ENCODE measurements around the gene ROBO1. TPM values are rescaled to one million over a fixed set of nuclear protein-coding genes. Genes with fewer than 3 reads are reported as not detected.

The ROBO1 gene
- total and polyA plus RNA-seq, 12 donors: 6.4 to 144 (median 43.9) TPM

DNA sequence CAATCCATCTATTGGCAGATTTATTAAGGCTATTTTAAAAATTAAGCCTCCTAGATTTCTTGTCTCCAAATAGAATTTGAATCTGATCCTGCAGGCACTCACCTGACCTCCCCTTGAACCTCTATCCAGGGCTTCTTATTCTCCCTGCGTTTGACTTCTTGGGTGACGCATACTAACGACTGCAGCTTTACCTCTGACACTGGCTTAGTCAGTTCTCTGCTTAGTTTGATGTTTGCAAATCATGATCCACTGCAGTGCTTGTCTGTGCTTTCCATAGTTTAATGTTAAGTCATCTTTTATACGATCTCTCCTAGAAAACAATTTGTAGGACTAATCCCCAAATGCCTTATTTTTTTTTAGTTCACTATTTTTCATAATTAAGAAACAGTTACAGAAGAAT is 233.1 kb downstream of the ROBO1 start:
- H3K9me3 ChIP-seq (replicated peaks in 1 of 3): no peaks in the 10 kb centered on the region
- intact Hi-C loops (cut with DNase I): no loop called here
- TF ChIP-seq, protein P1, sequence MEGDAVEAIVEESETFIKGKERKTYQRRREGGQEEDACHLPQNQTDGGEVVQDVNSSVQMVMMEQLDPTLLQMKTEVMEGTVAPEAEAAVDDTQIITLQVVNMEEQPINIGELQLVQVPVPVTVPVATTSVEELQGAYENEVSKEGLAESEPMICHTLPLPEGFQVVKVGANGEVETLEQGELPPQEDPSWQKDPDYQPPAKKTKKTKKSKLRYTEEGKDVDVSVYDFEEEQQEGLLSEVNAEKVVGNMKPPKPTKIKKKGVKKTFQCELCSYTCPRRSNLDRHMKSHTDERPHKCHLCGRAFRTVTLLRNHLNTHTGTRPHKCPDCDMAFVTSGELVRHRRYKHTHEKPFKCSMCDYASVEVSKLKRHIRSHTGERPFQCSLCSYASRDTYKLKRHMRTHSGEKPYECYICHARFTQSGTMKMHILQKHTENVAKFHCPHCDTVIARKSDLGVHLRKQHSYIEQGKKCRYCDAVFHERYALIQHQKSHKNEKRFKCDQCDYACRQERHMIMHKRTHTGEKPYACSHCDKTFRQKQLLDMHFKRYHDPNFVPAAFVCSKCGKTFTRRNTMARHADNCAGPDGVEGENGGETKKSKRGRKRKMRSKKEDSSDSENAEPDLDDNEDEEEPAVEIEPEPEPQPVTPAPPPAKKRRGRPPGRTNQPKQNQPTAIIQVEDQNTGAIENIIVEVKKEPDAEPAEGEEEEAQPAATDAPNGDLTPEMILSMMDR (IDR thresholded peaks at IDR 0.05): no peak
- TF ChIP-seq POLR2A (IDR thresholded peaks at IDR 0.05): no peak
- H3K36me3 ChIP-seq (replicated peaks in 1 of 2): no peaks in the 10 kb centered on the region
- H3K27ac ChIP-seq: no peak overlapping the region
- DNase-seq: no peak
- WGBS, 4 donors: 43 to 58% (median 50%) methylated on average over 4 of the region's 4 CpGs
- H3K4me1 ChIP-seq (replicated peaks in 1 of 2): no peaks in the 10 kb centered on the region
- no peaks in the 10 kb centered on the region for H3K27me3 ChIP-seq
- H3K4me3 ChIP-seq: no peak overlapping the region

DNA sequence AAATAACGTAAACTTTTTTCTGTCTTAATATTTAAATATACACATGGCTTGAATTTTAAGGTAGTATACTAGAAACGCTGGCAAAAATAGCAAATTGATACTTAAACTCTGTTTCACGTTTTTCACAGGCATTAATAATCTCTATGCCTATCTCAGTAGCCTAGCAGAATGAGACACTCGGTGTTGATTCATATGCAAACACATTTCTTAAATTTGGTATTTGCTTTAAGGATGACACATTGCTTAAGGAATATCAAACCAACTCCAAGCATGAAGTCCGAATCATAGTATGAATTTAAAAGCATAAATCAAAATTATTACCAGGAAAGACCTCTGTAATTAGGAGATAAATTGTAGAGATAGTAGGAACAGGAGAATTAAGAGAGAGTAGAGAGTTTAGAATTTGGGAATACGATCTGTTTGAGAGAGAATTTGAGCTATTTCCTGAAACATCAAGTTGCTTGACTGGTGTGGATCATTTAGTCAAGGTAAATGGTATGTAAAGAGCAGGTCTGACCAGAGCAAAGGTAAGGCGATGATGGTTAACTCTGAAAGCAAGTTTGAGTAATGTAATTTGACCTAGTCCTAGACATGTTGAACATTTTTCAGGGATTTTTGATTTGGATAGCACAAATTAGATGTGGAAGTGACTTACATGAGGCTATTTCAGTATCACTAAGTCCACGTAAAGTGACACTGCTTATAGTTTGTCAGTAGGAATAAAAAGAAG is 236.1 kb downstream of the ROBO1 start:
- WGBS, 4 donors: 57 to 80% (median 70%) methylated on average over 8 of the region's 8 CpGs
- Histone ChIP-seq H3K27ac (no peak overlapping the region), H3K4me3 (no peak overlapping the region), H3K9me3 (replicated peaks in 1 of 3) (no peaks in the 10 kb centered on the region), H3K27me3 (no peaks in the 10 kb centered on the region), H3K4me1 (replicated peaks in 1 of 2) (no peaks in the 10 kb centered on the region), H3K36me3 (replicated peaks in 1 of 2) (no peaks in the 10 kb centered on the region)
- DNase-seq: no peak
- TF ChIP-seq, protein P1 (IDR thresholded peaks at IDR 0.05): no peak
- TF ChIP-seq POLR2A (IDR thresholded peaks at IDR 0.05): no peak
- intact Hi-C loops (cut with DNase I): no loop called here

DNA sequence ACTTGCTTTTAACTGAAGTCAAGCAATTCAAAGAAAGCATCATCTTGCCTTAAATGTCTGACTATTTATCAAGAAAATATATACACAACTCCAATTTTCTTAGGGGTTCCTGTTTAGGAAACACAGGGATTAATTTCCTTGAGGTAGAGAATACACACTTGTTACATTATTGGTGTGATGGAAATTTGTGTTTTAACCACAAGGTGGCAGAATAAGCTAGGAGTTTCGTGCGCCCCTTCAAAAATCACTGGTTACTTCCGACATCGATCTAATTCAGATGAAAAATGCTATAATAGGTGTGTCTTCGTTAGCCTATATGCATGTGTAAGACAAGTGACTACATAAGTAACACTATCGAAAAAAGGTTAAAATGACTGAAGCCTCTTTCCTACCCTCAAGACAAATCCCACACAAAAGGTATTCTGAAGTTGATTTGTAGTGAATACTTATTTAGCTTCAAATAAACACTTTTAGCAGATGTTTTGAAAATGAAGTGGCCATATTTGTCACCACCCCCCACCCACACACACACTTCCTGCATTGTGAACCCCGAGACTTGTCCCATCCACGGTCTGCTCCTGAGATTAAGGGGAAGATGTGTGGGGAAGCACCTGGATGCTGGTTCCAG is 246.5 kb downstream of the ROBO1 start:
- H3K27me3 ChIP-seq: no peaks in the 10 kb centered on the region
- H3K9me3 ChIP-seq (replicated peaks in 1 of 3): no peaks in the 10 kb centered on the region
- H3K27ac ChIP-seq: no peak overlapping the region
- 9 to 10% (median 9%) methylated on average over 8 of the region's 8 CpGs for whole genome bisulfite sequencing, 4 donors
- TF ChIP-seq, protein P1 (IDR thresholded peaks at IDR 0.05): peak; percentile 37 to 65 (median 48)
- TF ChIP-seq POLR2A (IDR thresholded peaks at IDR 0.05): no peak
- H3K4me3 ChIP-seq: no peak overlapping the region
- no peaks in the 10 kb centered on the region for H3K4me1 ChIP-seq (replicated peaks in 1 of 2)
- peak in 1 of 7 donors; percentile 3 for DNase-seq
- intact Hi-C loops (cut with DNase I): loop anchor here in 1 of 2 donors (5.0 kb wide), 1 partner anchor 1166 kb away; no protein-coding TSS in a partner anchor
- no peaks in the 10 kb centered on the region for H3K36me3 ChIP-seq (replicated peaks in 1 of 2)

DNA sequence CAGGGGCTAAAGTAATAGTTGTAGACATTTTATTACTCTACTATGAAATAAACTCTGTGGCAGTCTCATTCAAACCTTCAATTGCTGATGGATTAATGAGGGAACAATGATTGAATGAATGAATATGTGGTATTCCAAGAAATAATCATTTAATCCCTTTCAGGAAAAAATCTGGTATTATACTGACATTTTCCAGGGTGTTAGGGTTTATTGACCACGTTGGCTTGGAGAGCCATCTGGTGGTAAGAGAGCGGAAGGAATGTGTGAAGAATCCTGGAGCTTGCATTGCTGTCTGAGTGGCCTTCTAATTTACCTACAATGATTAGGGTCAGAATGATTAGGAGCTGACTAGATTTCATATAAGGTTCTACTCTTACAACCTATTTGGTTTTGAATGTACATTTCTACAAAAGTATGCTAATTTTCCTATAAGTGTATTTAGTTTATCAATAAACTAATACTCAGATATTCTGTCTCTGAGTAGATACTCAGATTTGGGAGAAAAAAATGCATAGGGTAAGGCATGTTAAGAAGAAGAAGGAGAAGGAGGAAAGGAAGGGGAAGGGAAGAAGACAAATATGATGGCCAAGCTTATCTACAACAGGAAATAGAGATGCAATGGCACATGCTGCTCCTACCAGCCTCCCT is 249.9 kb downstream of the ROBO1 start:
- Histone ChIP-seq H3K4me3 (no peak overlapping the region), H3K36me3 (replicated peaks in 1 of 2) (no peaks in the 10 kb centered on the region), H3K9me3 (replicated peaks in 1 of 3) (no peaks in the 10 kb centered on the region), H3K4me1 (replicated peaks in 1 of 2) (no peaks in the 10 kb centered on the region), H3K27ac (no peak overlapping the region), H3K27me3 (no peaks in the 10 kb centered on the region)
- WGBS, 4 donors: 23 to 33% (median 30%) methylated on average over 2 of the region's 2 CpGs
- intact Hi-C loops (cut with DNase I): no loop called here
- TF ChIP-seq, protein P1 (IDR thresholded peaks at IDR 0.05): peak in 4 of 6 experiments; percentile 6 to 44 (median 18)
- TF ChIP-seq POLR2A (IDR thresholded peaks at IDR 0.05): no peak
- peak in 1 of 7 donors; percentile 7 for DNase-seq
